ENCODE measurements around the gene ALDOB. TPM values are rescaled to one million over a fixed set of nuclear protein-coding genes. Genes with fewer than 3 reads are reported as not detected.

The ALDOB gene
- total RNA-seq, 4 donors from 2014 or later: 0.52 TPM; not detected in 3

DNA sequence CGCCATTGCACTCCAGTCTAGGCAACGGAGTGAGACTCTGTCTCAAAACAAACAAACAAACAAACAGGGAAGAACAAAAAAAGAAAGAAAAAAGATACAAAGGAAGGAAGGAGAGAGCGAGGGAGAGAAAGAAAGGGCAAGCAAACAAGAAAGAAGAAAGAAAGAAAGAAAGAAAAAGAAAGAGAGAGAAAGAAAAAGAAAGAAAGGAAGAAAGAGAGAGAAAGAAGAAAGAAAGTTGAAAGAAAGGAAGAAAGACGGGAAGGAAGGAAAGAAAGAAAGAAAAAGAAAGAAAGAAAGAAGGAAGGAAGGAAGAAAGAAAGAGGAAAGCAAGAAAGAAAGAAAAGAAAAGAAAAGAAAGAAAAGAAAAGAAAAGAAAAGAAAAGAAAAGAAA, 13.1 kb upstream of the ALDOB start:
- H3K4me3 ChIP-seq (ENCODE audit: low read depth, poor library complexity, severe bottlenecking): no peak overlapping the region

DNA sequence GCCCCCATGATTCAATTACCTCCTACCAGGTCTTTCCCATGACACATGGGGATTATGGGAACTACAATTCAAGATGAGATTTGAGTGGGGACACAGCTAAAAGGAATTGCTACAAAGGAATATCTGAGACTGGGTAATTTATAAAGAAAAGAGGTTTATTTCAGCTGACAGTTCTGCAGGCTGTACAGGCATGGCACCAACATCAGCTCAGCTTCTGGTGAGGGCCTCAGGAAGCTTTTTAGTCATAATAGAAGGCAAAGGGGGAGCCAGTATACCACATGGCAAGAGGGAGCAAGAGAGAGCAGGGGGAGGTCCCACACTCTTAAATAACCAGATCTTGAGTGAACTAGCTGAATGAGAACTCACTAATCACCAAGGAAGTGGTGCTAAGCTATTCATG, 11.2 kb upstream of the ALDOB start:
- DNase-seq (ENCODE audit: low spot score in 2 of 2): no peak
- TF ChIP-seq, protein P1, sequence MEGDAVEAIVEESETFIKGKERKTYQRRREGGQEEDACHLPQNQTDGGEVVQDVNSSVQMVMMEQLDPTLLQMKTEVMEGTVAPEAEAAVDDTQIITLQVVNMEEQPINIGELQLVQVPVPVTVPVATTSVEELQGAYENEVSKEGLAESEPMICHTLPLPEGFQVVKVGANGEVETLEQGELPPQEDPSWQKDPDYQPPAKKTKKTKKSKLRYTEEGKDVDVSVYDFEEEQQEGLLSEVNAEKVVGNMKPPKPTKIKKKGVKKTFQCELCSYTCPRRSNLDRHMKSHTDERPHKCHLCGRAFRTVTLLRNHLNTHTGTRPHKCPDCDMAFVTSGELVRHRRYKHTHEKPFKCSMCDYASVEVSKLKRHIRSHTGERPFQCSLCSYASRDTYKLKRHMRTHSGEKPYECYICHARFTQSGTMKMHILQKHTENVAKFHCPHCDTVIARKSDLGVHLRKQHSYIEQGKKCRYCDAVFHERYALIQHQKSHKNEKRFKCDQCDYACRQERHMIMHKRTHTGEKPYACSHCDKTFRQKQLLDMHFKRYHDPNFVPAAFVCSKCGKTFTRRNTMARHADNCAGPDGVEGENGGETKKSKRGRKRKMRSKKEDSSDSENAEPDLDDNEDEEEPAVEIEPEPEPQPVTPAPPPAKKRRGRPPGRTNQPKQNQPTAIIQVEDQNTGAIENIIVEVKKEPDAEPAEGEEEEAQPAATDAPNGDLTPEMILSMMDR (IDR thresholded peaks at IDR 0.05): no peak
- no peak for TF ChIP-seq POLR2A (IDR thresholded peaks at IDR 0.05)
- intact Hi-C loops (cut with DNase I; ENCODE audit: low total_unique reads): no loop called here
- H3K4me3 ChIP-seq (ENCODE audit: low read depth, poor library complexity, severe bottlenecking): no peak overlapping the region

More for the DNA sequence above, 13.1 kb upstream of the ALDOB start:
- no peak for DNase-seq (ENCODE audit: low spot score in 2 of 2)
- TF ChIP-seq POLR2A (IDR thresholded peaks at IDR 0.05): no peak
- TF ChIP-seq, protein P1 (IDR thresholded peaks at IDR 0.05): no peak
- 58 to 65% methylated on average over 4 of the region's 4 CpGs for WGBS, 2 donors
- intact Hi-C loops (cut with DNase I; ENCODE audit: low total_unique reads): no loop called here

GRCh38 chr9:101445353-101446029, 9.9 kb upstream of the ALDOB start:
- 49 to 51% methylated on average over 5 of the region's 5 CpGs for WGBS, 2 donors
- no peak overlapping the region for H3K4me3 ChIP-seq (ENCODE audit: low read depth, poor library complexity, severe bottlenecking)
- intact Hi-C loops (cut with DNase I; ENCODE audit: low total_unique reads): no loop called here
- TF ChIP-seq, protein P1 (IDR thresholded peaks at IDR 0.05): no peak
- TF ChIP-seq POLR2A (IDR thresholded peaks at IDR 0.05): no peak
- no peak for DNase-seq (ENCODE audit: low spot score in 2 of 2)

GRCh38 chr9:101443364-101443771, 7.8 kb upstream of the ALDOB start:
- no peak for DNase-seq (ENCODE audit: low spot score in 2 of 2)
- TF ChIP-seq, protein P1 (IDR thresholded peaks at IDR 0.05): no peak
- TF ChIP-seq POLR2A (IDR thresholded peaks at IDR 0.05): no peak
- intact Hi-C loops (cut with DNase I; ENCODE audit: low total_unique reads): loop anchor here (5.0 kb wide), 1 partner anchor 1564 kb away; no protein-coding TSS in a partner anchor
- WGBS, 2 donors: 68 to 70% methylated on average over 9 of the region's 9 CpGs
- no peak overlapping the region for H3K4me3 ChIP-seq (ENCODE audit: low read depth, poor library complexity, severe bottlenecking)

- no peak for DNase-seq (ENCODE audit: low spot score in 2 of 2)
- WGBS, 2 donors: 67 to 71% methylated on average over 3 of the region's 3 CpGs
- intact Hi-C loops (cut with DNase I; ENCODE audit: low total_unique reads): loop anchor here (5.0 kb wide), 1 partner anchor 1565 kb away; no protein-coding TSS in a partner anchor
- TF ChIP-seq, protein P1 (IDR thresholded peaks at IDR 0.05): no peak
- no peak for TF ChIP-seq POLR2A (IDR thresholded peaks at IDR 0.05)
- H3K4me3 ChIP-seq (ENCODE audit: low read depth, poor library complexity, severe bottlenecking): no peak overlapping the region
Observed at GRCh38 chr9:101442736-101443135, 7.2 kb upstream of the ALDOB start.

GRCh38 chr9:101442318-101442717, 6.7 kb upstream of the ALDOB start:
- DNase-seq (ENCODE audit: low spot score in 2 of 2): no peak

More at GRCh38 chr9:101442318-101442717, 6.7 kb upstream of the ALDOB start:
- TF ChIP-seq POLR2A (IDR thresholded peaks at IDR 0.05): no peak
- TF ChIP-seq, protein P1 (IDR thresholded peaks at IDR 0.05): no peak
- intact Hi-C loops (cut with DNase I; ENCODE audit: low total_unique reads): loop anchor here (5.0 kb wide), 1 partner anchor 1565 kb away; no protein-coding TSS in a partner anchor
- 93 to 97% methylated on average over 3 of the region's 3 CpGs for WGBS, 2 donors
- no peak overlapping the region for H3K4me3 ChIP-seq (ENCODE audit: low read depth, poor library complexity, severe bottlenecking)
